Measurements from ENCODE around the gene BTBD19.
A peak's percentile ranks its signal among the peaks of the same experiment; 100 is the strongest.
"Not testable (repeated sequence)": the region's sequence is repeated elsewhere in the genome, so short reads cannot be mapped to it uniquely, and the experiment has no call there.

Gene BTBD19

GRCh38 chr1:44829506-44830384 lies 21.4 kb downstream of the BTBD19 start:
- no peak for DNase-seq

GRCh38 chr1:44830900-44831304 lies 22.6 kb downstream of the BTBD19 start:
- DNase-seq: no peak

DNA sequence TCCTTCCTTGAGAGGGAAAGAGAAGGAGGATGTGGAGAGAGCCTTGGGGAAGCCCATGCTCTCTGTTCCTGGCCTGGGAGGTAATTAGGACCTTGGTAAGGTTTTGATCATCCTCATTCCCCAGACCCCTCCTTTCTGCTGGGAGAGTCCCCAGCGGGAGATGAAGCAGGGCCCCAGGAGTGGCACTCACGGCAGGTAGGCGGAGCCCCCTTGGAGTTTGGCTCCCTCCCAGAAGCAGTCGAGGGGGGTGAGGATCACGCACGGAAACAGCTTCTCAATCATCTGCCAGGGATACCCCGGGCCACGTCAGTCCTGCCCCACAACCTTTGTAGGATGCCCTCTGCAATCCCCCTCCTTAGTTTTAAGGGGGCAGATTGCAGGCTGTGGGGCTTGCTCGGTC lies 23.2 kb downstream of the BTBD19 start:
- peak; percentile 22 for DNase-seq

GRCh38 chr1:44832056-44832705 lies 23.9 kb downstream of the BTBD19 start:
- no peak for DNase-seq

DNA sequence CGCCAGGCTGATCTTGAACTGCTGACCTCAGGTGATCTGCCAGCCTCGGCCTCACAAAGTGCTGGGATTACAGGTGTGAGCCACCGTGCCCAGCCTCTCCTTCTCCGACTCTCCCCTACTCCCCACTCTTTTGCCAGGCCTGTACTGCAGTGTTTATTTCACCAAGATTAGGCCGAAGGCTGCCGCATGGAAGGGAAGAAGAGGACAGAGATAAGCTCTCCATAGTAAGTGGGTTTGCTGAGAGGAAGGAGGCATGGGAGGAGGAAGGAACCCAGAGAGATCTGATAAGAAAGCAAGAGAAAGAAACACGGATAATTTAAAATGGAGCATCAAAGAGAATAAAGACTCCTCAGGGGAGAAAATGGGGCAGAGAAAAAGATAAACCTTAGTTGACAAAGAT lies 26.0 kb downstream of the BTBD19 start:
- DNase-seq: no peak

DNA sequence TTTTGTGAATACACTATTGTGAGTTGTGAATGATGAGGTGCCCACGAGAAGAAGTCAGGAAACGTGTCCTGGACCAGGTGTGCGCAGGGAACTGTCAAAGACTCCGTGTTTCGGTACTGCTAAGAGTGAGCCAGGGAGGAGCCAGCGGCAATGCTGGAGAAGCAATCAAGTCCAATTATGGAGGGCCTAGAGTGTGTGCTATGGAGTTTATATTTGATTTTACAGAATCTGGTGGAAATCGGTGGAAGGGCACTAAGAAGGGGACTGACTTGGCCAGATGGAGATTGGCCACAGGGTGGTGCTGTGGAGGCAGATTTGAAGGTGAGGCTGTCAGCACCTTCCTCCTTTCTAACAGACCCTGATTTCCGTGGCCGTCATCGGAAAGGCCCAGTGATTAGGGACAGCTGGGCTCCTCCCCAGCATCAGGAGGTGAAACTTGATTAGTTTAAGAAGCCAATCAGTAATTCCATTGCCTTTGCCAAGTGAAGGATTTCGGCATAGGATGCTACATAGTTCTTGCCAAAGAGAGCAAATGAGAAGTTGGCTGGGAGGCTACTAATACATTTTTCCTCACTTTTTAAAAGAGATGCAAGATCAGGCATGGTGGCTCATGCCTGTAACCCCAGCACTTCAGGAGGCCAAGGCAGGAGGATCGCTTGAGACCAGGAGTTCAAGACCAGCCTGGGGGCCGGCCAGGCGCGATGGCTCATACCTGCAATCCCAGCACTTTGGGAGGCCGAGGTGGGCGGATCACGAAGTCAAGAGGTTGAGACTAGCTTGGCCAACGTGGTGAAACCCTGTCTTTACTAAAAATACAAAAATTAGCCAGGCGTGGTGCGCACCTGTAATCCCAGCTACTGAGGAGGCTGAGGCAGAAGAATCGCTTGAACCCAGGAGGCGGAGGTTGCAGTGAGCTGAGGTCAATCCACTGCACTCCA lies 27.7 kb downstream of the BTBD19 start:
- peak; percentile 83 for DNase-seq

GRCh38 chr1:44838294-44838693 lies 30.0 kb downstream of the BTBD19 start:
- not testable (repeated sequence) for DNase-seq

- no peak for DNase-seq
Observed at GRCh38 chr1:44839576-44839975, 31.3 kb downstream of the BTBD19 start.

- peak; percentile 24 for DNase-seq
Observed at GRCh38 chr1:44842486-44842861, 34.2 kb downstream of the BTBD19 start.

DNA sequence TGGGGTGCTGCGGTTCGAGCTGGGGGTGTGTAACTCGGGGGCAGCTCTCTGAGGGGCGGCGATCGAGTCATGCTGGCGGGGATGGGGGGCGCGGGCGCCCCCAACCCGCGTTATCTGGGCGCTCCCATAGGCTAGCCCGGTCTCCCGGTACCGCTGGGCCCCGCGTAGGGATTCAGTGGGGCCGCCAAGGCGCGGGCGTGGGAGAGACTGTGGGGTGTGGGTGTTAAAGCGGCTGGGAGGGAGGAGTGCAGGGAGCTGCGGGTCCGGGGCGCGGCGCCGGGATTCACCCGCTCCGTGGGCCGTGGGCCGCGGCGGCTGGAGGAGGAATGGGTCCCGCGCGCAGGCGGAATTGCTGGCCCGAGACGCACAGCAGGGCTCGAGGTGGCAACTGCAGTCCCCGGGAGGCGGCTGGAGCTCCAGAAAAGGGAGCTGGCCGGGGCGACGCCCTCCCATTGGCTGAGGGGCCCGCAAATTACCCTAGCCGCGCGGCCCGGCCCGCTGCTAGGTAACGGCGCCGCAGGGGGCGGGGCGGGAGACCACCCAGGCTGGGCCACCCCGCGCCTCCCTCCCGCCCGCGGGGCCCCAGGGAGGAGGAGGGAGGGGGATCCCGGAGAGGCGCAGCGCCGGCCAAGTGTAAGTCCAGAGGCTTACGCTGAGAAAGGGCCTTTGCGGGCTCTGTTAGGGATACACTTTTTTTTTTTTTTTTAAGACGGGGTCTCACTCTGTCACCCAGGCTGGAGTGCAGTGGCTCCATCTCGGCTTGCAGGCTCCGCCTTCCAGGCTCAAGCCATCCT lies 34.7 kb downstream of the BTBD19 start, which contains the start of gene PTCH2:
PTCH2 (minus strand) TSS at position 392 of the 794 bp plus-strand sequence; CDS start at position 71, 321 bp downstream.
- DNase-seq: peak; percentile 57

- no peak for DNase-seq
Observed at GRCh38 chr1:44846985-44847384, 38.7 kb downstream of the BTBD19 start.

GRCh38 chr1:44847845-44848244 lies 39.5 kb downstream of the BTBD19 start:
- no peak for DNase-seq

- DNase-seq: no peak
Observed at GRCh38 chr1:44848456-44849181, 40.3 kb downstream of the BTBD19 start.

GRCh38 chr1:44849575-44850132 lies 41.3 kb downstream of the BTBD19 start:
- no peak for DNase-seq

GRCh38 chr1:44851308-44851707 lies 43.0 kb downstream of the BTBD19 start:
- DNase-seq: no peak

DNA sequence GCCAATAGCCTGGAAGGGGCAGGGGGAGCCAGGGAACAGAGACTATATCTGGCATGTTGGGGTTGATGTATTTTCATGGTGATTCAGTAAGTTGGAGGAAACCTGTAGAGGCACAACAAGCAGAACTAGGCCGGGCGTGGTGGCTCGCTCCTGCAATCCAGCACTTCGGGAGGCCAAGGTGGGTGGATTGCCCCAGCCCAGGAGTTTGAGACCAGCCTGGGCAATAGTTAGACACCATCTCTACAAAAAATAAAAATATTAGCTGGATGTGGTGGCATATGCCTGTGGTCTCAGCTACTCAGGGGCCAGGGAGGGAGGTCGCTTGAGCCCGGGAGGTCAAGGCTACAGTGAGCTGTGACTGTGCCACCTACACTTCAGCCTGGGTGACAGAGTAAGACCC lies 44.9 kb downstream of the BTBD19 start:
- no peak for DNase-seq

DNA sequence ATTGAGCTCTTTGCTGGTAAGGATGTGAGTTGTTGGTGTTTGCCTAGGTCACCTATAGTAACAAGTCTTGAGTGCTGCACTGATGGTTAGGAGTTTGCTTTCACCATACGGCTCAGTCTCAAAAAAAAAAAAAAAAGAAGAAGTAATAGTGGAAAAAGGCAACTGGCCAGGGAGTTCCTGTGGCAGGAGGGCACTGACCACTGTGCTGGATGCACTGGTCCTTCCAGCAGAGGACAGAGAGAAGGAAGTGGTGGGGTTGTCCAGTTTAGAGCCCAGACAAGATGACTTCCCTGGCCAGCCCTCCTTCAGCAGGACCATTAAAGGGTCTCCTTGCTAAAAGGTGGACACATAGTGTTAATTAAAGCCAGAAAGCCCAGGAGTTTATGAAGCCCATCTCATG lies 46.6 kb downstream of the BTBD19 start:
- no peak for DNase-seq

- DNase-seq: no peak
Observed at GRCh38 chr1:44855742-44856141, 47.4 kb downstream of the BTBD19 start.

DNA sequence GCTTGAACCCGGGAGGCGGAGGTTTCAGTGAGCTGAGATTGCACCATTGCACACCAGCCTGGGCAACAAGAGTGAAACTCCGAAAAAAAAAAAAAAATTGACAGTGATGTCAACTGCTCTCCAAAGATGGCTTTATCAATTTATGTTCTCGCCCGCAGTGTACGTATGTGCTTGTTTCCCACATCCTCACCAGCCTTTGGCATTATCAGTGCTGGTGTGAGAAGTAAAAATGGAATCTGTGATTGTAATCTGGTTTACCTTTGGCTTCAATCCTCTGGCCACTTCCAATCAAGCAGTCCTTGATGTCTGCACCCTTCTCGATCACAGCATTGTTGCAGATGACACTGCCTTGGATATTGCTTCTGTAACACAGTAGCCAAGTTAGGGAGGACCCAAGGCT lies 49.1 kb downstream of the BTBD19 start:
- DNase-seq: no peak

- no peak for DNase-seq
Observed at GRCh38 chr1:44860331-44860730, 52.0 kb downstream of the BTBD19 start.

DNA sequence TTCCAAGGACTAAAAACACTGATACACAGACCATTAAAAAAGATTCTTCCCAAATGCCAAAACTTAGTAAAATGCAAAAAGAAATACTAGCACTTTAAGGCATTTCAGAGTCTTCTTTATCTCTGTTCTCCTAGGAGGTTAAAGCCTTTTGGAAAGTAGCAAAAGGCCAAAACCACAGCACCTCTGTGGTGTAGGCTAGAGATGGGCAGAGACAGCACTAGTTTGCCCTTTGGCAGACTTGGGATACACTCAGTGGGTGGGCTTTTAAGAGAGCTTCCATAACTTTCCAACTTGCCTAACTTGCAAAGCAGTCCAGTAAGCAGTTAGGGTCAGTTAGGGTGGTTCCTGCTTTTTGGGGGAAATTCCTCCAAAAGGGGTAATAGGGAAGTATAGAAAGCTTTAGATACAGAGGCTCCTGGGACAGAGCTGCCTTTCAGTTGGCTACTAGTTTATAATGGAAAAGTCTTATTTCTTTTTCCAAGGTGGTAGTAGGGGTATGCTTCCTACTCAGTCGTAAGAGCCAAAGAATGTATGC lies 52.6 kb downstream of the BTBD19 start:
- DNase-seq: no peak

All from DMS79 treated with DMSO at 0.1 percent for 48 hours (cell line).